WTC11 (cell line): ENCODE data around the gene CD34. TPM values are rescaled to one million over a fixed set of nuclear protein-coding genes. Genes with fewer than 3 reads are reported as not detected.

Source experiments
- ATAC-seq: fragments of 200-7000 bp; cut with Tn5 transposase; 2 replicates; pipeline ENCODE4 v1.10.0; 2021; ENCODE audit warnings: mild to moderate bottlenecking, moderate library complexity
- CTCF ChIA-PET: fragments of 300-600 bp; sonication (Branson Sonifier 250); formaldehyde crosslinking; loops from one replicate; lab custom pipeline; 2021; ENCODE audit warnings: antibody characterized with exemption; lab: Charles Lee
- POLR2A ChIA-PET: fragments of 350-600 bp; sonication (Branson Sonifier 250); formaldehyde crosslinking; loops from one replicate; lab custom pipeline; 2021; ENCODE audit warnings: antibody characterized with exemption; lab: Charles Lee
- DNase-seq: peaks from one replicate; pipeline ENCODE4 v3.0.0; 2021; ENCODE audit warnings: low spot score
- H3K27ac Mint-ChIP-seq: 2 replicates; pipeline ENCODE4 v1.8.0; 2021; ENCODE audit warnings: mixed read lengths
- H3K27me3 Mint-ChIP-seq: 2 replicates; pipeline ENCODE4 v1.8.0; 2021; ENCODE audit warnings: low read depth, mild to moderate bottlenecking, moderate library complexity, mixed read lengths
- H3K36me3 Mint-ChIP-seq: 2 replicates; pipeline ENCODE4 v1.8.0; 2021; ENCODE audit warnings: mixed read lengths
- H3K4me1 Mint-ChIP-seq: 2 replicates; pipeline ENCODE4 v1.8.0; 2022; ENCODE audit warnings: mixed read lengths
- H3K4me3 Mint-ChIP-seq: 2 replicates; pipeline ENCODE4 v1.8.0; 2021; ENCODE audit warnings: mild to moderate bottlenecking, moderate library complexity, mixed read lengths
- H3K9me3 Mint-ChIP-seq: 2 replicates; pipeline ENCODE4 v1.8.0; 2021; ENCODE audit warnings: mixed read lengths
- CREB1 ChIP-seq: sonication (generic); formaldehyde crosslinking; IDR thresholded peaks from 2 replicates; pipeline ENCODE4 v1.8.0; 2023; ENCODE audit warnings: mild to moderate bottlenecking, missing genetic modification reagents
- ETV6 ChIP-seq: sonication (generic); formaldehyde crosslinking; IDR thresholded peaks from 2 replicates; pipeline ENCODE4 v1.8.1; 2022; ENCODE audit warnings: mild to moderate bottlenecking, missing genetic modification reagents
- HMGA2 ChIP-seq: fragments of 250-450 bp; sonication (Bioruptor Pico); IDR thresholded peaks from 2 replicates; pipeline ENCODE4 v1.4.0; 2021; ENCODE audit warnings: mild to moderate bottlenecking, moderate library complexity
- NFATC4 ChIP-seq: fragments of 250-450 bp; sonication (Bioruptor Pico); IDR thresholded peaks from 2 replicates; pipeline ENCODE4 v1.9.0; 2021; ENCODE audit warnings: mild to moderate bottlenecking
- TP53 ChIP-seq: sonication (generic); formaldehyde crosslinking; IDR thresholded peaks from 2 replicates; pipeline ENCODE4 v1.8.1; 2023; ENCODE audit warnings: mild to moderate bottlenecking, missing genetic modification reagents
- ZNF219 ChIP-seq: sonication (generic); formaldehyde crosslinking; IDR thresholded peaks from 2 replicates; pipeline ENCODE4 v1.8.0; 2023; ENCODE audit warnings: missing genetic modification reagents, mild to moderate bottlenecking, borderline replicate concordance
- ZNF416 ChIP-seq: fragments of 250-450 bp; sonication (Bioruptor Pico); IDR thresholded peaks from 2 replicates; pipeline ENCODE4 v1.9.0; 2021; ENCODE audit warnings: mild to moderate bottlenecking, inconsistent platforms
- total RNA-seq: library from RNA; stranded (reverse); gene quantifications from 3 replicates; pipeline ENCODE4 v1.2.3, GENCODE V29; 2021
- TF ChIP-seq, protein P1 (sequence below): sonication (generic); formaldehyde crosslinking; IDR thresholded peaks from 2 replicates; pipeline ENCODE4 v1.8.1; 2023; ENCODE audit warnings: mild to moderate bottlenecking, missing genetic modification reagents
- TF ChIP-seq, protein P2 (sequence below): sonication (generic); formaldehyde crosslinking; IDR thresholded peaks from 2 replicates; pipeline ENCODE4 v1.8.0; 2022; ENCODE audit warnings: missing genetic modification reagents
- TF ChIP-seq, protein P3 (sequence below): sonication (generic); formaldehyde crosslinking; conservative IDR thresholded peaks from 2 replicates; pipeline ENCODE4 v1.8.1; 2022; ENCODE audit warnings: mild to moderate bottlenecking, missing genetic modification reagents

Gene CD34
- total RNA-seq, 1 experiment from 2014 or later, result 0.35 TPM

- ChIA-PET POLR2A (no interaction called here), CTCF (interaction anchor here (1.5 to 6.1 kb wide), 7 partner anchors 10 to 114 kb away, joined by 4 to 198 read pairs (median 33); no protein-coding TSS in a partner anchor)
- Mint-ChIP-seq H3K9me3 (no peaks in the 10 kb centered on the region), H3K4me1 (peaks cover 7% of the 10 kb centered on the region; the same call in 1 of the 2 replicates), H3K4me3 (no peak overlapping the region), H3K36me3 (no peaks in the 10 kb centered on the region), H3K27me3 (peaks cover 8% of the 10 kb centered on the region), H3K27ac (no peak overlapping the region)
- no peak for ATAC-seq
- TF ChIP-seq ZNF219 (CRISPR knock-in tag) (no peak), TP53 (CRISPR knock-in tag) (no peak), HMGA2 (CRISPR knock-in tag) (no peak)
- TF ChIP-seq, protein P1, sequence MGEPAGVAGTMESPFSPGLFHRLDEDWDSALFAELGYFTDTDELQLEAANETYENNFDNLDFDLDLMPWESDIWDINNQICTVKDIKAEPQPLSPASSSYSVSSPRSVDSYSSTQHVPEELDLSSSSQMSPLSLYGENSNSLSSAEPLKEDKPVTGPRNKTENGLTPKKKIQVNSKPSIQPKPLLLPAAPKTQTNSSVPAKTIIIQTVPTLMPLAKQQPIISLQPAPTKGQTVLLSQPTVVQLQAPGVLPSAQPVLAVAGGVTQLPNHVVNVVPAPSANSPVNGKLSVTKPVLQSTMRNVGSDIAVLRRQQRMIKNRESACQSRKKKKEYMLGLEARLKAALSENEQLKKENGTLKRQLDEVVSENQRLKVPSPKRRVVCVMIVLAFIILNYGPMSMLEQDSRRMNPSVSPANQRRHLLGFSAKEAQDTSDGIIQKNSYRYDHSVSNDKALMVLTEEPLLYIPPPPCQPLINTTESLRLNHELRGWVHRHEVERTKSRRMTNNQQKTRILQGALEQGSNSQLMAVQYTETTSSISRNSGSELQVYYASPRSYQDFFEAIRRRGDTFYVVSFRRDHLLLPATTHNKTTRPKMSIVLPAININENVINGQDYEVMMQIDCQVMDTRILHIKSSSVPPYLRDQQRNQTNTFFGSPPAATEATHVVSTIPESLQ (CRISPR knock-in tag), result no peak
- TF ChIP-seq, protein P2, sequence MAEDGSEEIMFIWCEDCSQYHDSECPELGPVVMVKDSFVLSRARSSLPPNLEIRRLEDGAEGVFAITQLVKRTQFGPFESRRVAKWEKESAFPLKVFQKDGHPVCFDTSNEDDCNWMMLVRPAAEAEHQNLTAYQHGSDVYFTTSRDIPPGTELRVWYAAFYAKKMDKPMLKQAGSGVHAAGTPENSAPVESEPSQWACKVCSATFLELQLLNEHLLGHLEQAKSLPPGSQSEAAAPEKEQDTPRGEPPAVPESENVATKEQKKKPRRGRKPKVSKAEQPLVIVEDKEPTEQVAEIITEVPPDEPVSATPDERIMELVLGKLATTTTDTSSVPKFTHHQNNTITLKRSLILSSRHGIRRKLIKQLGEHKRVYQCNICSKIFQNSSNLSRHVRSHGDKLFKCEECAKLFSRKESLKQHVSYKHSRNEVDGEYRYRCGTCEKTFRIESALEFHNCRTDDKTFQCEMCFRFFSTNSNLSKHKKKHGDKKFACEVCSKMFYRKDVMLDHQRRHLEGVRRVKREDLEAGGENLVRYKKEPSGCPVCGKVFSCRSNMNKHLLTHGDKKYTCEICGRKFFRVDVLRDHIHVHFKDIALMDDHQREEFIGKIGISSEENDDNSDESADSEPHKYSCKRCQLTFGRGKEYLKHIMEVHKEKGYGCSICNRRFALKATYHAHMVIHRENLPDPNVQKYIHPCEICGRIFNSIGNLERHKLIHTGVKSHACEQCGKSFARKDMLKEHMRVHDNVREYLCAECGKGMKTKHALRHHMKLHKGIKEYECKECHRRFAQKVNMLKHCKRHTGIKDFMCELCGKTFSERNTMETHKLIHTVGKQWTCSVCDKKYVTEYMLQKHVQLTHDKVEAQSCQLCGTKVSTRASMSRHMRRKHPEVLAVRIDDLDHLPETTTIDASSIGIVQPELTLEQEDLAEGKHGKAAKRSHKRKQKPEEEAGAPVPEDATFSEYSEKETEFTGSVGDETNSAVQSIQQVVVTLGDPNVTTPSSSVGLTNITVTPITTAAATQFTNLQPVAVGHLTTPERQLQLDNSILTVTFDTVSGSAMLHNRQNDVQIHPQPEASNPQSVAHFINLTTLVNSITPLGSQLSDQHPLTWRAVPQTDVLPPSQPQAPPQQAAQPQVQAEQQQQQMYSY (CRISPR knock-in tag), result no peak
- no peak for DNase-seq
Measured at GRCh38 chr1:207883660-207884250, 27.2 kb downstream of the CD34 start.

- Mint-ChIP-seq H3K4me3 (no peak overlapping the region), H3K4me1 (0 out of 2 replicates have a peak, but pooled peaks cover 5% of the 10 kb centered on the region), H3K36me3 (no peaks in the 10 kb centered on the region), H3K9me3 (no peaks in the 10 kb centered on the region), H3K27me3 (peaks cover 8% of the 10 kb centered on the region), H3K27ac (no peak overlapping the region)
- POLR2A ChIA-PET, result no interaction called here
- CTCF ChIA-PET, result interaction anchor here (1.0 to 6.1 kb wide), 4 partner anchors 80 to 115 kb away, joined by 3 to 198 read pairs (median 20); no protein-coding TSS in a partner anchor
- no peak for DNase-seq
- TF ChIP-seq, protein P2 (CRISPR knock-in tag), result no peak
- TF ChIP-seq NFATC4 (no peak), ETV6 (CRISPR knock-in tag) (no peak), ZNF416 (CRISPR knock-in tag) (no peak)
- TF ChIP-seq, protein P3, sequence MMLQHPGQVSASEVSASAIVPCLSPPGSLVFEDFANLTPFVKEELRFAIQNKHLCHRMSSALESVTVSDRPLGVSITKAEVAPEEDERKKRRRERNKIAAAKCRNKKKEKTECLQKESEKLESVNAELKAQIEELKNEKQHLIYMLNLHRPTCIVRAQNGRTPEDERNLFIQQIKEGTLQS (CRISPR knock-in tag), result no peak
- ATAC-seq, result no peak
Measured at GRCh38 chr1:207883104-207883651, 27.7 kb downstream of the CD34 start.

- Mint-ChIP-seq H3K27ac (no peak overlapping the region), H3K36me3 (no peaks in the 10 kb centered on the region), H3K9me3 (peaks cover 4% of the 10 kb centered on the region), H3K4me1 (0 out of 2 replicates have a peak, but pooled peaks cover 5% of the 10 kb centered on the region), H3K27me3 (peaks cover 8% of the 10 kb centered on the region), H3K4me3 (no peak overlapping the region)
- ATAC-seq, result no peak
- DNase-seq, result no peak
- TF ChIP-seq CREB1, result no peak
- ChIA-PET CTCF (interaction anchor here (1.0 to 1.2 kb wide), 2 partner anchors 80 to 81 kb away, joined by 3 to 7 read pairs; no protein-coding TSS in a partner anchor), POLR2A (no interaction called here)
Measured at GRCh38 chr1:207882692-207883091, 28.2 kb downstream of the CD34 start.
